ENCODE results near the gene EMC9.

DNA sequence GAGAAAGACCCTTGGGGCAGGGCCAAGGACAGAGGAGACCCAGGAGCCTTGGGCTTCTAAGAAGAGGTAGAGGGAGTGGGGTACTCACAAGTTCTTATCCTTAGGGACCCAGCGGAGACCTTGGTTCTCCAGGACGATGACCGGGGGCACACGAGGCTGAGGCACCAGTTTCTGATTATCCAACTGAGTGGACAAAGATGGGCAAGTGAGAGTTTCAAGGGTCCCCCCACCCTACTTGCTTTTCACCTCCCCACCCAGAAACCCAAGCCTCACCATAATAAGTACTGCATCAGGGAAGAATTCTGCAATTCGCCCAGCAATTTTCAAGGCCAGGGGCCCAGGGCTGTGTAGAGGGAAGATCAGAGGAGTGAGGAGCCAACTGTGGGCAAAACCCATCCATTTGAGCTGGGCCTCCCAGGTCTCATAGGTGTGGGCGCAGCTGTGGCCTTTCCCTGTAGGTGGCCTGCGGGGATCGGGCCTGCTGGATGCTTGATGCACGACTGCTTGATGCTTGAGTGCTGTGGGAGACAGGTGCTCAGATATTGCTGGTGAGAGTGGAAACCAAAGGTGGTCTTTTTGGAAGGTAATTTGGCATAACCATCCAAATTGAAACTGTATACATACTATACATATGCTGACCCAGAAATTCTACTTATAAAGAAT is 2.0 kb downstream of the EMC9 start:
- no peak for TF ChIP-seq CTCF (conservative IDR thresholded peaks at IDR 0.05)
- TF ChIP-seq EZH2 (IDR thresholded peaks at IDR 0.05; ENCODE audit: low read depth) = no peak

All from PC-9 (cell line).